ENCODE data around the gene RET. TPM values are rescaled to one million over a fixed set of nuclear protein-coding genes. Genes with fewer than 3 reads are reported as not detected.

The RET gene
- total and polyA plus RNA-seq, 4 donors: 0.31 to 1.3 (median 0.77) TPM

DNA sequence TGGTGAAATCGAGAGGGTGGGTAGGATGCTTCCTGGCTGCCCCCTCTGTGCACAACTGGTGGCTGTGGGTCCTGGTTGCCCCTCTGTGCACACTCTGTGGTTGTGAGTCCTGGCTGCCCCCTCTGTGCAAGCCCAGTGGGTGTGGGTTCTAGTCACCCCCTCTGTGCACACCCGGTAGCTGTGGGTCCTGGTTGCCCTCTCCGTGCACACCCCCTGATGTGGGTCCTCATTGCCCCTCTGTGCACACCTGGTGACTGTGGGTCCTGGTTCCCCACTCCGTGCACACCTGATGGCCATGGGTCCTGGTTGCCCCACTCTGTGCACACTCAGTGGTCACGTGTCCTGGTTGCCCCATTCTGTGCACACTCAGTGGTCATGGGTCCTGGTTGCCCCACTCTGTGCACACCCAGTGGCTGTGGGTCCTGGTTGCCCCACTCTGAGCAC lies 20.3 kb upstream of the RET start:
- 74 to 80% methylated on average over 5 of the region's 5 CpGs for WGBS, 2 donors
- H3K4me3 ChIP-seq: no peak overlapping the region
- no peak overlapping the region for H3K9ac ChIP-seq (ENCODE audit: insufficient read depth in 1 of 2, low read length in 2 of 2)
- H3K27me3 ChIP-seq (ENCODE audit: control insufficient read depth in 3 of 3, insufficient read depth in 3 of 3, low read length in 2 of 3): peaks cover 0 to 7% (median 4%) of the 10 kb centered on the region in 3 donors
- no peak for TF ChIP-seq CTCF (IDR thresholded peaks at IDR 0.05; ENCODE audit: control extremely low read depth, extremely low read depth)
- no peaks in the 10 kb centered on the region for H3K36me3 ChIP-seq (ENCODE audit: control insufficient read depth in 4 of 4, insufficient read depth in 4 of 4, low read length in 4 of 4)
- no peak overlapping the region for H3K27ac ChIP-seq (ENCODE audit: low read depth in 1 of 2, low read length in 1 of 2)
- ATAC-seq (ENCODE audit: insufficient read depth, low FRiP score): no peak
- DNase-seq: peak in 1 of 3 donors; percentile 2
- no peaks in the 10 kb centered on the region for H3K9me3 ChIP-seq (ENCODE audit: control insufficient read depth in 4 of 4, insufficient read depth in 3 of 4, low read length in 3 of 4)
- H3K4me1 ChIP-seq (ENCODE audit: control insufficient read depth in 5 of 5, insufficient read depth in 5 of 5, low read length in 5 of 5): peaks cover 0 to 2% (median 0%) of the 10 kb centered on the region in 5 donors

DNA sequence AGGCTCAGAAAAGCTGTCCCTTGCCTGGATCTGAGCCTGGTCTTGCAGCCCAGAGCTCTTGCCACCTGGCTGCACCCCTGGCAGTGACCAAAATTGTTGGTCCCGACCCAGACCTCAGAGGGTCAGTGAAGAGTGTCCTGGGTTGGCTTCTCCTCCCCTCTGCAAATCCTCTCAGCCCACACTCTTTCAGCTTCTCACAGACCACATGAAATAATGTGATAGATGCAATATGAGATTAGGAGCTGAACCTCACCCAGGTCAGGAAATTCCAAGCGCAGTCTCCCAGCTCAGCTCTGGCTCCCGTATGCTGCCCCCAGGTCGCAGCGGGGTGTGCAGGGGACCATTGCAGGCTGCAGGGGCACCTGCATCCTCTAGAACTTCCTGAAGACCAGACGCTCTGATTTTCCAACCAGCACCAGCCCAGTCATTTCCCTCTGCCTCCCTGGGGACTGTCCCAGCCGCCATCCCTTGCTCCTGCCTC lies 19.6 kb upstream of the RET start:
- H3K4me3 ChIP-seq: no peak overlapping the region
- H3K9me3 ChIP-seq (ENCODE audit: control insufficient read depth in 4 of 4, insufficient read depth in 3 of 4, low read length in 3 of 4): no peaks in the 10 kb centered on the region
- DNase-seq (peak in 1 of 3 donors; percentile 8), ATAC-seq (ENCODE audit: insufficient read depth, low FRiP score) (no peak)
- TF ChIP-seq CTCF (IDR thresholded peaks at IDR 0.05; ENCODE audit: control extremely low read depth, extremely low read depth): no peak
- 40 to 49% methylated on average over 7 of the region's 7 CpGs for WGBS, 2 donors
- H3K27me3 ChIP-seq (ENCODE audit: control insufficient read depth in 3 of 3, insufficient read depth in 3 of 3, low read length in 2 of 3): peaks cover 0 to 7% (median 4%) of the 10 kb centered on the region in 3 donors
- H3K36me3 ChIP-seq (ENCODE audit: control insufficient read depth in 4 of 4, insufficient read depth in 4 of 4, low read length in 4 of 4): no peaks in the 10 kb centered on the region
- no peak overlapping the region for H3K9ac ChIP-seq (ENCODE audit: insufficient read depth in 1 of 2, low read length in 2 of 2)
- H3K4me1 ChIP-seq (ENCODE audit: control insufficient read depth in 5 of 5, insufficient read depth in 5 of 5, low read length in 5 of 5): peaks cover 0 to 2% (median 0%) of the 10 kb centered on the region in 5 donors
- H3K27ac ChIP-seq (ENCODE audit: low read depth in 1 of 2, low read length in 1 of 2): no peak overlapping the region

GRCh38 chr10:43057831-43058340 lies 19.0 kb upstream of the RET start:
- Histone ChIP-seq H3K27ac (ENCODE audit: low read depth in 1 of 2, low read length in 1 of 2) (no peak overlapping the region), H3K36me3 (ENCODE audit: control insufficient read depth in 4 of 4, insufficient read depth in 4 of 4, low read length in 4 of 4) (no peaks in the 10 kb centered on the region), H3K4me3 (no peak overlapping the region), H3K4me1 (ENCODE audit: control insufficient read depth in 5 of 5, insufficient read depth in 5 of 5, low read length in 5 of 5) (peaks cover 0 to 2% (median 0%) of the 10 kb centered on the region in 5 donors), H3K9me3 (ENCODE audit: control insufficient read depth in 4 of 4, insufficient read depth in 3 of 4, low read length in 3 of 4) (no peaks in the 10 kb centered on the region), H3K9ac (ENCODE audit: insufficient read depth in 1 of 2, low read length in 2 of 2) (no peak overlapping the region), H3K27me3 (ENCODE audit: control insufficient read depth in 3 of 3, insufficient read depth in 3 of 3, low read length in 2 of 3) (peaks cover 0 to 4% (median 2%) of the 10 kb centered on the region in 3 donors)
- no peak for TF ChIP-seq CTCF (IDR thresholded peaks at IDR 0.05; ENCODE audit: control extremely low read depth, extremely low read depth)
- 74 to 88% methylated on average over 9 of the region's 9 CpGs for WGBS, 2 donors
- DNase-seq: no peak
- no peak for ATAC-seq (ENCODE audit: insufficient read depth, low FRiP score)
